Spleen (tissue), 11 donors: ENCODE results near the gene AHCY. TPM values are rescaled to one million over a fixed set of nuclear protein-coding genes. Genes with fewer than 3 reads are reported as not detected.
A peak's percentile ranks its signal among the peaks of the same experiment; 100 is the strongest.
"Not testable (repeated sequence)": the region's sequence is repeated elsewhere in the genome, so short reads cannot be mapped to it uniquely, and the experiment has no call there.

Experiments
- DNase-seq: peaks from one replicate; pipeline ENCODE4 v3.0.0-alpha.2; 2020
- H3K27ac ChIP-seq, 8 donors: fragments of 200-600 bp; sonication (generic) in 7 of 8; 1 replicate in 4 of 8; 2 replicates in 4 of 8; pipeline versions ENCODE4 v1.5.0 to v1.8.0; 2016 to 2021; ENCODE audit warnings: inconsistent platforms in 4 of 8, mild to moderate bottlenecking in 4 of 8, moderate library complexity in 1 of 8
- H3K27me3 ChIP-seq, 7 donors: fragments of 200-600 bp; sonication (generic) in 6 of 7; replicated peaks in 1 of 7; 1 replicate in 4 of 7; 2 replicates in 3 of 7; pipeline versions ENCODE4 v1.5.0 to v1.8.0; 2016 to 2021; ENCODE audit warnings: inconsistent platforms in 3 of 7, mild to moderate bottlenecking in 1 of 7
- H3K36me3 ChIP-seq, 6 donors: fragments of 200-600 bp; sonication (generic) in 5 of 6; 1 replicate in 4 of 6; 2 replicates in 2 of 6; pipeline versions ENCODE4 v1.5.0 to v1.8.0; 2016 to 2021; ENCODE audit warnings: inconsistent platforms in 2 of 6
- H3K4me1 ChIP-seq, 6 donors: fragments of 200-600 bp; sonication (generic) in 5 of 6; 1 replicate in 3 of 6; 2 replicates in 3 of 6; pipeline versions ENCODE4 v1.5.0 to v1.8.0; 2016 to 2021; ENCODE audit warnings: inconsistent platforms in 3 of 6
- H3K4me3 ChIP-seq, 8 donors: fragments of 200-600 bp; sonication (generic) in 7 of 8; 1 replicate in 4 of 8; 2 replicates in 4 of 8; pipeline versions ENCODE4 v1.5.0 to v1.8.0; 2016 to 2021; ENCODE audit warnings: inconsistent platforms in 4 of 8, mild to moderate bottlenecking in 4 of 8, moderate library complexity in 2 of 8
- H3K9me3 ChIP-seq, 8 donors: fragments of 200-600 bp; sonication (generic) in 7 of 8; 1 replicate in 4 of 8; 2 replicates in 4 of 8; pipeline versions ENCODE4 v1.5.0 to v1.8.0; 2016 to 2021; ENCODE audit warnings: inconsistent platforms in 4 of 8
- POLR2A ChIP-seq, 3 donors: fragments of 450-650 bp; IDR thresholded peaks; one replicate each; pipeline ENCODE4 v1.5.1; 2017; ENCODE audit warnings: antibody characterized with exemption in 3 of 3, mild to moderate bottlenecking in 1 of 3
- POLR2AphosphoS5 ChIP-seq, 3 donors: sonication (generic); formaldehyde crosslinking; IDR thresholded peaks; one replicate each; pipeline ENCODE4 v1.5.1; 2017; ENCODE audit warnings: antibody characterized with exemption in 3 of 3
- WGBS, 5 donors: extraction: QIAGEN DNeasy Blood & Tissue Kit in 3 of 5; methylation state at CpG; one replicate each; pipeline versions ENCODE4 v1.1.5 to v1.1.7; 2013 to 2018; 5-methylcytosine and 5-hydroxymethylcytosine counted together
- intact Hi-C: fragments of 100-400 bp; cut with DNase I; formaldehyde crosslinking; loops from one replicate; pipeline ENCODE4 v1.15.0; 2023; ENCODE audit warnings: low total_unique reads
- polyA plus RNA-seq, 3 donors: library from polyadenylated mRNA; stranded (reverse); fragments of 200-250 nt; gene quantifications; one replicate each; pipeline ENCODE4 v1.2.1, GENCODE V29; 2013
- total RNA-seq, 7 donors: library from RNA; depleted of rRNA in 3 of 7; stranded (reverse); fragments of >200 nt in 3 of 7; fragmentation: NEBNext Ultra II Directional in 4 of 7; extraction: Animal tissue kit (Norgen Biotek cat#: 25700) in 4 of 7; gene quantifications; one replicate each; pipeline versions ENCODE4 v1.1.0 to v1.2.1, GENCODE V29; 2016 to 2021
- TF ChIP-seq, protein P1 (sequence below), 11 experiments: fragments of 200-600 bp in 7 of 11; fragments of 450-650 bp in 4 of 11; sonication (generic) in 4 of 11; IDR thresholded peaks in 8 of 11; conservative IDR thresholded peaks in 3 of 11; 1 replicate in 7 of 11; 2 replicates in 4 of 11; pipeline versions ENCODE4 v1.4.0 to v1.8.0; 2016 to 2021; ENCODE audit warnings: antibody characterized with exemption in 11 of 11, inconsistent platforms in 4 of 11, mild to moderate bottlenecking in 1 of 11
- donor health status: healthy with polysubstance abuse.
- donor health status: DM: no; HTN: no; CAD: no; lungs with moderate emphysema.
- donor health status: DM: no; HTN: no; CAD: no.
- donor health status: Bipolar disorder and iron deficiency.
- donor health status: healthy.
- donor health status: DM: no; HTN: no; CAD: no.
- donor health status: DM: yes; HTN: yes; CAD: no.

AHCY gene
- total and polyA plus RNA-seq, 10 donors, result 35.0 to 67.1 (median 46.7) TPM

DNA sequence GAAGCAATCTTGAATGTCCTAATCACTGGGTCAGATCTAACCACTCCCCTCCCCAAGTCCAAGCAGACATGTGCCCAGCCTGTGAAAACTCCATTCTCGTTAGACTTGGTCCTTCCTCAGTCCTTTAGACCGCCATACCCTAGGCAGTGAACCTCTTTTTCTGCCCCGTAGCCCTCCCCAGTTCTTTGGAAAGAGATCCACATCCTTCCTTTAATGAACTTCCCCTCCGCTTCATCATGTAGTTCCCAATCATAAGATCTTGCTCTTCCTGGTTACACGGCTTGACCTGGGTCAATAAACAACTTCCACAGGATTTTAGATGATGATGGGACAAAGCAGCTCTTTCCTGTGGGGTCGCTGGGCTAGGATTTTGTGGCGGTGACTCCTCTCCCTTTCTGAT lies 9.6 kb downstream of the AHCY start:
- Histone ChIP-seq H3K4me1 (peaks cover 0 to 7% (median 0%) of the 10 kb centered on the region in 6 donors), H3K4me3 (no peak overlapping the region), H3K9me3 (no peaks in the 10 kb centered on the region), H3K36me3 (peaks cover 0 to 71% (median 45%) of the 10 kb centered on the region in 6 donors), H3K27me3 (no peaks in the 10 kb centered on the region), H3K27ac (peak overlapping the region in 1 of 8 donors; percentile 23)
- no peak for DNase-seq
- intact Hi-C loops, result no loop called here
- TF ChIP-seq, protein P1, sequence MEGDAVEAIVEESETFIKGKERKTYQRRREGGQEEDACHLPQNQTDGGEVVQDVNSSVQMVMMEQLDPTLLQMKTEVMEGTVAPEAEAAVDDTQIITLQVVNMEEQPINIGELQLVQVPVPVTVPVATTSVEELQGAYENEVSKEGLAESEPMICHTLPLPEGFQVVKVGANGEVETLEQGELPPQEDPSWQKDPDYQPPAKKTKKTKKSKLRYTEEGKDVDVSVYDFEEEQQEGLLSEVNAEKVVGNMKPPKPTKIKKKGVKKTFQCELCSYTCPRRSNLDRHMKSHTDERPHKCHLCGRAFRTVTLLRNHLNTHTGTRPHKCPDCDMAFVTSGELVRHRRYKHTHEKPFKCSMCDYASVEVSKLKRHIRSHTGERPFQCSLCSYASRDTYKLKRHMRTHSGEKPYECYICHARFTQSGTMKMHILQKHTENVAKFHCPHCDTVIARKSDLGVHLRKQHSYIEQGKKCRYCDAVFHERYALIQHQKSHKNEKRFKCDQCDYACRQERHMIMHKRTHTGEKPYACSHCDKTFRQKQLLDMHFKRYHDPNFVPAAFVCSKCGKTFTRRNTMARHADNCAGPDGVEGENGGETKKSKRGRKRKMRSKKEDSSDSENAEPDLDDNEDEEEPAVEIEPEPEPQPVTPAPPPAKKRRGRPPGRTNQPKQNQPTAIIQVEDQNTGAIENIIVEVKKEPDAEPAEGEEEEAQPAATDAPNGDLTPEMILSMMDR (IDR thresholded peaks at IDR 0.05 in 8 of 11, conservative IDR thresholded peaks at IDR 0.05 in 3 of 11), result no peak
- no peak for TF ChIP-seq POLR2AphosphoS5 (IDR thresholded peaks at IDR 0.05)
- no peak for TF ChIP-seq POLR2A (IDR thresholded peaks at IDR 0.05)
- WGBS, 5 donors, result 38 to 66% (median 59%) methylated on average over 7 of the region's 7 CpGs

DNA sequence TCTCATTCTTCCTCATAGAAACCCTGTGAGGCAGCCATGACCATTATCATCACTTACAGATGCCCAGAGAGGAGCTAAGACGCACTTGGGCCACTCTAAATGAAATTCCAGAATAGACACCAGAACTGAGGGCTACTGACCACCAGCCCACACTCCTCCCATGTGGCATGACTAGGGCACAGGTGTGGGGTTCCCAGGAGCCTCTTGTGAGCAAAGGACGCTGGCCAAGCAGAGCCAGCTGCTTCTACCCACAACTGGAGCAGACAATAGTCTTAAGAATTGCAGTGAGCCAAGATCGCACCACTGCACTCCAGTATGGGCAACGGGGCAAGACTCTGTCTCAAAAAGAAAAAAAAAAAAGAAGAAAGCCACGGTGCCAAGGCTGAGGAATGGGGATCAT lies 10.0 kb downstream of the AHCY start:
- 92 to 96% (median 94%) methylated on average over 5 of the region's 5 CpGs for WGBS, 5 donors
- Histone ChIP-seq H3K27me3 (no peaks in the 10 kb centered on the region), H3K4me3 (no peak overlapping the region), H3K27ac (peak overlapping the region in 1 of 8 donors; percentile 23), H3K4me1 (peaks cover 0 to 7% (median 0%) of the 10 kb centered on the region in 6 donors), H3K9me3 (no peaks in the 10 kb centered on the region), H3K36me3 (peaks cover 0 to 76% (median 49%) of the 10 kb centered on the region in 6 donors)
- TF ChIP-seq, protein P1 (IDR thresholded peaks at IDR 0.05 in 8 of 11, conservative IDR thresholded peaks at IDR 0.05 in 3 of 11), result no peak
- TF ChIP-seq POLR2A (IDR thresholded peaks at IDR 0.05), result no peak
- TF ChIP-seq POLR2AphosphoS5 (IDR thresholded peaks at IDR 0.05), result no peak
- intact Hi-C loops, result no loop called here
- DNase-seq, result no peak

DNA sequence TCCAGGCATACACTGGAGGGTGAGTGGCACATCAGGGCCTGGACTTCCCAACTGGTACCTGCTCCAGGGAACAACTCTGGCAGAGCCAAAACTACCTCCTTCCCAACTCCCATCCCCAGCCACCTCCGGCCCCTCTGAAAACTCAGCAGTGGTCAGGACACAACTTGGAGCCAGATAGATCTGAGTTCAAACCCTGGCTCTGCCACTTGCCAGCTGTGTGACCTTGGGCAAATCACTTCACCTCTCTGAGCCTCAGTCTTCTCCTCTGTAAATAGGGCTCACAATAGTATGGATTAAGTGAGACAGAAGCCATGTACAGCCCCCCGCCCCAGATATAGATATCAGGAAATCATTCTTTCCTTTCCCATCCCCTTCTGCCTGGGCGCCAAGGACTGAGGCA lies 10.7 kb downstream of the AHCY start:
- Histone ChIP-seq H3K36me3 (peaks cover 0 to 82% (median 52%) of the 10 kb centered on the region in 6 donors), H3K4me3 (no peak overlapping the region), H3K4me1 (peaks cover 0 to 7% (median 0%) of the 10 kb centered on the region in 6 donors), H3K27ac (no peak overlapping the region), H3K9me3 (no peaks in the 10 kb centered on the region), H3K27me3 (no peaks in the 10 kb centered on the region)
- intact Hi-C loops, result no loop called here
- TF ChIP-seq, protein P1 (IDR thresholded peaks at IDR 0.05 in 8 of 11, conservative IDR thresholded peaks at IDR 0.05 in 3 of 11), result no peak
- no peak for TF ChIP-seq POLR2AphosphoS5 (IDR thresholded peaks at IDR 0.05)
- no peak for TF ChIP-seq POLR2A (IDR thresholded peaks at IDR 0.05)
- 97 to 100% (median 100%) methylated on average over 3 of the region's 3 CpGs for WGBS, 5 donors
- DNase-seq, result no peak

- Histone ChIP-seq H3K9me3 (no peaks in the 10 kb centered on the region), H3K27ac (no peak overlapping the region), H3K4me1 (peaks cover 0 to 7% (median 0%) of the 10 kb centered on the region in 6 donors), H3K36me3 (peaks cover 0 to 100% (median 61%) of the 10 kb centered on the region in 6 donors), H3K4me3 (no peak overlapping the region), H3K27me3 (no peaks in the 10 kb centered on the region)
- WGBS, 5 donors, result 96 to 100% (median 97%) methylated on average over 9 to 11 of the region's 11 CpGs
- no peak for TF ChIP-seq POLR2A (IDR thresholded peaks at IDR 0.05)
- TF ChIP-seq, protein P1 (IDR thresholded peaks at IDR 0.05 in 8 of 11, conservative IDR thresholded peaks at IDR 0.05 in 3 of 11), result no peak
- no peak for TF ChIP-seq POLR2AphosphoS5 (IDR thresholded peaks at IDR 0.05)
- intact Hi-C loops, result no loop called here
- no peak for DNase-seq
Measured at GRCh38 chr20:34290471-34290870, 12.7 kb downstream of the AHCY start.

- H3K27me3 ChIP-seq, H3K4me1 ChIP-seq, intact Hi-C loops, DNase-seq, H3K27ac ChIP-seq, H3K4me3 ChIP-seq, H3K9me3 ChIP-seq: not testable (repeated sequence)
- H3K36me3 ChIP-seq, result peaks cover 0 to 100% (median 77%) of the 10 kb centered on the region in 6 donors
- 95 to 98% (median 97%) methylated on average over 5 of the region's 5 CpGs for WGBS, 5 donors
Measured at GRCh38 chr20:34287500-34287899, 15.7 kb downstream of the AHCY start.
